IPS-20b (cell line): Measurements from ENCODE around the gene ADK.
"Not testable (repeated sequence)": the region's sequence is repeated elsewhere in the genome, so short reads cannot be mapped to it uniquely, and the experiment has no call there.

Experiments used
- H3K27ac ChIP-seq: one replicate; pipeline ENCODE4 v1.5.1; 2013; ENCODE audit warnings: low read length
- H3K27me3 ChIP-seq: 2 replicates; pipeline ENCODE4 v1.6.1; 2013; ENCODE audit warnings: mild to moderate bottlenecking, low read length, inconsistent platforms; ENCODE audit not compliant: insufficient read depth
- H3K36me3 ChIP-seq: 2 replicates; pipeline ENCODE4 v1.6.1; 2013; ENCODE audit warnings: low read depth, mild to moderate bottlenecking, inconsistent platforms, low read length, moderate library complexity; ENCODE audit not compliant: insufficient read depth
- H3K4me1 ChIP-seq: 2 replicates; pipeline ENCODE4 v1.6.1; 2013; ENCODE audit warnings: mild to moderate bottlenecking, control low read depth, inconsistent platforms, low read length, moderate library complexity; ENCODE audit not compliant: insufficient read depth
- H3K4me3 ChIP-seq: 2 replicates; pipeline ENCODE4 v1.5.1; 2013; ENCODE audit warnings: mild to moderate bottlenecking, low read length, inconsistent platforms
- H3K9ac ChIP-seq: 2 replicates; pipeline ENCODE4 v1.6.1; 2013; ENCODE audit warnings: low read depth, mild to moderate bottlenecking, inconsistent platforms, low read length, moderate library complexity
- H3K9me3 ChIP-seq: 2 replicates; pipeline ENCODE4 v1.6.1; 2013; ENCODE audit warnings: mild to moderate bottlenecking, low read depth, low read length, inconsistent platforms; ENCODE audit not compliant: insufficient read depth

Gene ADK

GRCh38 chr10:74485283-74485682, 334.3 kb downstream of the ADK start:
- no peak overlapping the region for H3K4me3 ChIP-seq
- no peak overlapping the region for H3K9ac ChIP-seq
- H3K9me3 ChIP-seq, result no peaks in the 10 kb centered on the region
- no peak overlapping the region for H3K27ac ChIP-seq
- H3K4me1 ChIP-seq, result no peaks in the 10 kb centered on the region
- H3K36me3 ChIP-seq, result no peaks in the 10 kb centered on the region
- H3K27me3 ChIP-seq, result no peaks in the 10 kb centered on the region

GRCh38 chr10:74486659-74487058, 335.6 kb downstream of the ADK start:
- no peak overlapping the region for H3K27ac ChIP-seq
- no peaks in the 10 kb centered on the region for H3K4me1 ChIP-seq
- no peak overlapping the region for H3K9ac ChIP-seq
- no peak overlapping the region for H3K4me3 ChIP-seq
- no peaks in the 10 kb centered on the region for H3K36me3 ChIP-seq
- H3K9me3 ChIP-seq, result no peaks in the 10 kb centered on the region
- H3K27me3 ChIP-seq, result no peaks in the 10 kb centered on the region

- Histone ChIP-seq H3K4me1 (no peaks in the 10 kb centered on the region), H3K36me3 (no peaks in the 10 kb centered on the region), H3K27ac (no peak overlapping the region), H3K27me3 (no peaks in the 10 kb centered on the region), H3K9me3 (no peaks in the 10 kb centered on the region), H3K9ac (no peak overlapping the region), H3K4me3 (no peak overlapping the region)
Measured at GRCh38 chr10:74488907-74489306, 337.9 kb downstream of the ADK start.

GRCh38 chr10:74490551-74490950, 339.5 kb downstream of the ADK start:
- H3K27ac ChIP-seq, result no peak overlapping the region
- H3K9ac ChIP-seq, result no peak overlapping the region
- no peaks in the 10 kb centered on the region for H3K36me3 ChIP-seq
- H3K9me3 ChIP-seq, result no peaks in the 10 kb centered on the region
- H3K4me1 ChIP-seq, result no peaks in the 10 kb centered on the region
- H3K27me3 ChIP-seq, result no peaks in the 10 kb centered on the region
- no peak overlapping the region for H3K4me3 ChIP-seq

- Histone ChIP-seq H3K9ac (no peak overlapping the region), H3K27me3 (no peaks in the 10 kb centered on the region), H3K36me3 (no peaks in the 10 kb centered on the region), H3K27ac (no peak overlapping the region), H3K4me1 (no peaks in the 10 kb centered on the region), H3K4me3 (no peak overlapping the region), H3K9me3 (no peaks in the 10 kb centered on the region)
Measured at GRCh38 chr10:74491014-74491413, 340.0 kb downstream of the ADK start.

GRCh38 chr10:74496276-74496675, 345.3 kb downstream of the ADK start:
- not testable (repeated sequence) for H3K27me3 ChIP-seq, H3K9me3 ChIP-seq

GRCh38 chr10:74498664-74499063, 347.6 kb downstream of the ADK start:
- H3K4me1 ChIP-seq, H3K9me3 ChIP-seq, H3K27ac ChIP-seq, H3K9ac ChIP-seq, H3K36me3 ChIP-seq, H3K27me3 ChIP-seq, H3K4me3 ChIP-seq: not testable (repeated sequence)

More at GRCh38 chr10:74496276-74496675, 345.3 kb downstream of the ADK start:
- not testable (repeated sequence) for H3K4me3 ChIP-seq, H3K36me3 ChIP-seq, H3K4me1 ChIP-seq, H3K9ac ChIP-seq, H3K27ac ChIP-seq

- no peaks in the 10 kb centered on the region for H3K36me3 ChIP-seq
- H3K4me3 ChIP-seq, result no peak overlapping the region
- no peak overlapping the region for H3K9ac ChIP-seq
- H3K27me3 ChIP-seq, result no peaks in the 10 kb centered on the region
- no peaks in the 10 kb centered on the region for H3K9me3 ChIP-seq
- H3K4me1 ChIP-seq, result no peaks in the 10 kb centered on the region; the same call in 1 of the 2 replicates
- H3K27ac ChIP-seq, result no peak overlapping the region
Measured at GRCh38 chr10:74500026-74500704, 349.1 kb downstream of the ADK start.

- Histone ChIP-seq H3K9me3 (no peaks in the 10 kb centered on the region), H3K4me3 (no peak overlapping the region), H3K4me1 (no peaks in the 10 kb centered on the region; the same call in 1 of the 2 replicates), H3K36me3 (no peaks in the 10 kb centered on the region), H3K27me3 (no peaks in the 10 kb centered on the region), H3K9ac (no peak overlapping the region), H3K27ac (no peak overlapping the region)
Measured at GRCh38 chr10:74500816-74501215, 349.8 kb downstream of the ADK start.

GRCh38 chr10:74502963-74503608, 352.1 kb downstream of the ADK start:
- Histone ChIP-seq H3K4me1 (no peaks in the 10 kb centered on the region; the same call in 1 of the 2 replicates), H3K9ac (no peak overlapping the region), H3K9me3 (no peaks in the 10 kb centered on the region), H3K27ac (no peak overlapping the region), H3K4me3 (no peak overlapping the region), H3K27me3 (no peaks in the 10 kb centered on the region), H3K36me3 (no peaks in the 10 kb centered on the region)

- Histone ChIP-seq H3K9me3 (peaks cover 10% of the 10 kb centered on the region), H3K4me3 (no peak overlapping the region), H3K27ac (no peak overlapping the region), H3K36me3 (no peaks in the 10 kb centered on the region), H3K27me3 (no peaks in the 10 kb centered on the region), H3K4me1 (no peaks in the 10 kb centered on the region; the same call in 1 of the 2 replicates), H3K9ac (no peak overlapping the region)
Measured at GRCh38 chr10:74507951-74508350, 356.9 kb downstream of the ADK start.

- Histone ChIP-seq H3K4me3 (no peak overlapping the region), H3K9ac (no peak overlapping the region), H3K36me3 (no peaks in the 10 kb centered on the region), H3K27ac (no peak overlapping the region), H3K27me3 (no peaks in the 10 kb centered on the region), H3K9me3 (peaks cover 10% of the 10 kb centered on the region), H3K4me1 (no peaks in the 10 kb centered on the region)
Measured at GRCh38 chr10:74510594-74510993, 359.6 kb downstream of the ADK start.
